Measurements from ENCODE around the gene UPP1. TPM values are rescaled to one million over a fixed set of nuclear protein-coding genes. Genes with fewer than 3 reads are reported as not detected.

Gene UPP1
- total and polyA plus RNA-seq, 9 donors = 5.4 to 13.5 (median 7.1) TPM

- intact Hi-C loops (cut with DNase I) = no loop called here
- 63 to 66% (median 63%) methylated on average over 3 of the region's 3 CpGs for WGBS, 3 donors
- no peak for DNase-seq
- Histone ChIP-seq H3K4me1 (ENCODE audit: insufficient read depth) (no peaks in the 10 kb centered on the region), H3K27me3 (no peaks in the 10 kb centered on the region), H3K36me3 (no peaks in the 10 kb centered on the region), H3K27ac (no peak overlapping the region), H3K9me3 (no peaks in the 10 kb centered on the region), H3K4me3 (no peak overlapping the region)
- TF ChIP-seq EP300 (IDR thresholded peaks at IDR 0.05) (no peak), POLR2A (IDR thresholded peaks at IDR 0.05) (no peak), CTCF (IDR thresholded peaks at IDR 0.05) (no peak)
These were observed 46.4 kb upstream of the UPP1 start for GRCh38 chr7:48042636-48043035.

GRCh38 chr7:48045195-48045765, 43.8 kb upstream of the UPP1 start:
- 67 to 77% (median 68%) methylated on average over 9 of the region's 9 CpGs for WGBS, 3 donors
- intact Hi-C loops (cut with DNase I) = no loop called here
- Histone ChIP-seq H3K9me3 (no peaks in the 10 kb centered on the region), H3K4me3 (no peak overlapping the region), H3K27ac (no peak overlapping the region), H3K36me3 (no peaks in the 10 kb centered on the region), H3K4me1 (ENCODE audit: insufficient read depth) (no peaks in the 10 kb centered on the region), H3K27me3 (no peaks in the 10 kb centered on the region)
- DNase-seq = no peak
- TF ChIP-seq CTCF (IDR thresholded peaks at IDR 0.05) (no peak), POLR2A (IDR thresholded peaks at IDR 0.05) (no peak), EP300 (IDR thresholded peaks at IDR 0.05) (no peak)

GRCh38 chr7:48046458-48046857, 42.6 kb upstream of the UPP1 start:
- no peaks in the 10 kb centered on the region for H3K4me1 ChIP-seq (ENCODE audit: insufficient read depth)
- H3K27me3 ChIP-seq = no peaks in the 10 kb centered on the region
- intact Hi-C loops (cut with DNase I) = no loop called here
- no peaks in the 10 kb centered on the region for H3K9me3 ChIP-seq
- H3K27ac ChIP-seq = no peak overlapping the region
- H3K36me3 ChIP-seq = no peaks in the 10 kb centered on the region
- TF ChIP-seq EP300 (IDR thresholded peaks at IDR 0.05) (no peak), POLR2A (IDR thresholded peaks at IDR 0.05) (no peak), CTCF (IDR thresholded peaks at IDR 0.05) (no peak)
- no peak overlapping the region for H3K4me3 ChIP-seq
- DNase-seq = no peak
- WGBS, 3 donors = 63 to 67% (median 67%) methylated on average over 14 of the region's 14 CpGs

- H3K36me3 ChIP-seq = no peaks in the 10 kb centered on the region
- no peak for DNase-seq
- no peak overlapping the region for H3K27ac ChIP-seq
- TF ChIP-seq POLR2A (IDR thresholded peaks at IDR 0.05) (no peak), CTCF (IDR thresholded peaks at IDR 0.05) (no peak), EP300 (IDR thresholded peaks at IDR 0.05) (no peak)
- no peaks in the 10 kb centered on the region for H3K4me1 ChIP-seq (ENCODE audit: insufficient read depth)
- H3K27me3 ChIP-seq = no peaks in the 10 kb centered on the region
- H3K4me3 ChIP-seq = no peak overlapping the region
- intact Hi-C loops (cut with DNase I) = no loop called here
- 94 to 95% (median 94%) methylated on average over 8 of the region's 8 CpGs for WGBS, 3 donors
- H3K9me3 ChIP-seq = no peaks in the 10 kb centered on the region
These were observed 41.0 kb upstream of the UPP1 start for GRCh38 chr7:48048113-48048512.

Data from ovary (tissue), 9 donors.